ENCODE results near the gene ABHD6. TPM values are rescaled to one million over a fixed set of nuclear protein-coding genes. Genes with fewer than 3 reads are reported as not detected.
"Not testable (repeated sequence)": the region's sequence is repeated elsewhere in the genome, so short reads cannot be mapped to it uniquely, and the experiment has no call there.

Gene ABHD6
- total RNA-seq, 2 donors from 2014 or later, result 3.5 to 5.5 TPM

GRCh38 chr3:58254144-58254543 is 16.6 kb downstream of the ABHD6 start:
- ATAC-seq, result no peak
- H3K9me3 Mint-ChIP-seq, result no peaks in the 10 kb centered on the region
- no peaks in the 10 kb centered on the region for H3K36me3 Mint-ChIP-seq
- no peak overlapping the region for H3K27ac Mint-ChIP-seq
- DNase-seq (ENCODE audit: low spot score in 2 of 2), result no peak

- Mint-ChIP-seq H3K27ac (no peak overlapping the region), H3K36me3 (no peaks in the 10 kb centered on the region), H3K9me3 (no peaks in the 10 kb centered on the region)
- ATAC-seq (no peak), DNase-seq (ENCODE audit: low spot score in 2 of 2) (no peak)
Measured at GRCh38 chr3:58256061-58256460, 18.5 kb downstream of the ABHD6 start.

DNA sequence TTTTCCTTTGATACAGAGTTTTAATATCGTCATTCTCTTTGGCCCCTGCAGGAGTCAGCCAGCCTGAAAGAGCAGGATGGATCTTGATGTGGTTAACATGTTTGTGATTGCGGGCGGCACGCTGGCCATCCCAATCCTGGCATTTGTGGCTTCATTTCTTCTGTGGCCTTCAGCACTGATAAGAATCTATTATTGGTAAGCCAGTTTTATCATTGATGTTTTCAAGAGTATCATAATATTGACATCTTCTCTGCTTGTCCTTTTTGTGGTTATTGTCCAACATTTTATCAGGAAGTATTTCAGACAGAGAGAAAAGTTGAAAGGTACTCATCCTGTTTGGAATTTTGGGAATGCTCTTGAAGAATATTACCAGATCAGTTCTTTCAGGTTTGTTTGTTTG is 18.9 kb downstream of the ABHD6 start:
- Mint-ChIP-seq H3K9me3 (no peaks in the 10 kb centered on the region), H3K27ac (no peak overlapping the region), H3K36me3 (no peaks in the 10 kb centered on the region)
- DNase-seq (ENCODE audit: low spot score in 2 of 2), result no peak
- ATAC-seq, result no peak

- ATAC-seq (no peak), DNase-seq (ENCODE audit: low spot score in 2 of 2) (no peak)
- Mint-ChIP-seq H3K36me3 (no peaks in the 10 kb centered on the region), H3K27ac (peak overlapping the region in 1 of 2 donors; percentile 7), H3K9me3 (no peaks in the 10 kb centered on the region)
Measured at GRCh38 chr3:58258392-58259055, 20.9 kb downstream of the ABHD6 start.

GRCh38 chr3:58260261-58260731 is 22.7 kb downstream of the ABHD6 start:
- DNase-seq (ENCODE audit: low spot score in 2 of 2) (no peak), ATAC-seq (peak; percentile 76 to 95)
- H3K27ac Mint-ChIP-seq, result no peak overlapping the region

GRCh38 chr3:58260733-58261132 is 23.1 kb downstream of the ABHD6 start:
- Mint-ChIP-seq H3K27ac (peak overlapping the region in 1 of 2 donors; percentile 31), H3K9me3 (no peaks in the 10 kb centered on the region), H3K36me3 (no peaks in the 10 kb centered on the region)
- DNase-seq (ENCODE audit: low spot score in 2 of 2), result no peak
- ATAC-seq, result peak; percentile 35 to 46

More at GRCh38 chr3:58260261-58260731, 22.7 kb downstream of the ABHD6 start:
- H3K36me3 Mint-ChIP-seq, result no peaks in the 10 kb centered on the region
- no peaks in the 10 kb centered on the region for H3K9me3 Mint-ChIP-seq

GRCh38 chr3:58261954-58262666 is 24.5 kb downstream of the ABHD6 start:
- H3K27ac Mint-ChIP-seq, result no peak overlapping the region
- no peaks in the 10 kb centered on the region for H3K9me3 Mint-ChIP-seq
- no peak for DNase-seq (ENCODE audit: low spot score in 2 of 2)
- no peak for ATAC-seq
- H3K36me3 Mint-ChIP-seq, result no peaks in the 10 kb centered on the region

GRCh38 chr3:58266577-58266976 is 29.0 kb downstream of the ABHD6 start:
- ATAC-seq, result no peak
- Mint-ChIP-seq H3K36me3 (no peaks in the 10 kb centered on the region), H3K9me3 (no peaks in the 10 kb centered on the region), H3K27ac (no peak overlapping the region)
- no peak for DNase-seq (ENCODE audit: low spot score in 2 of 2)

DNA sequence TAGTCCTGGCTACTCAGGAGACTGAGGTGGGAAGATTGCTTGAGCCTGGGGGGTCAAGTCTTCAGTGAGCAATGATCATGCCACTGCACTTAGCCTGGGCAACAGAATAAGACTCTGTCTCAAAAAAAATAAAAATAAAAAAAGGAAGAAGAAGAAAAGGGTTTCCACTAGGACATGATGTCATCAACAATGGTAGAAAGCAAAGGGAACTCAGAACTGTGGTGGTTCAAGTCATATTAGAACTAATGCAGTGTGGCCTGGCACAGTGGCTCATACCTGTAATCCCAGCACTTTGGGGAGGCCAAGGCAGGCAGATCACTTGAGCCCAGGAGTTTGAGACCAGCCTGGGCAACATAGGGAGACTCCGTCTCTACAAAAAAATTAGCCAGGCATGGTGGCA is 30.0 kb downstream of the ABHD6 start:
- not testable (repeated sequence) for H3K36me3 Mint-ChIP-seq; H3K9me3 Mint-ChIP-seq; DNase-seq (ENCODE audit: low spot score in 2 of 2); H3K27ac Mint-ChIP-seq; ATAC-seq

DNA sequence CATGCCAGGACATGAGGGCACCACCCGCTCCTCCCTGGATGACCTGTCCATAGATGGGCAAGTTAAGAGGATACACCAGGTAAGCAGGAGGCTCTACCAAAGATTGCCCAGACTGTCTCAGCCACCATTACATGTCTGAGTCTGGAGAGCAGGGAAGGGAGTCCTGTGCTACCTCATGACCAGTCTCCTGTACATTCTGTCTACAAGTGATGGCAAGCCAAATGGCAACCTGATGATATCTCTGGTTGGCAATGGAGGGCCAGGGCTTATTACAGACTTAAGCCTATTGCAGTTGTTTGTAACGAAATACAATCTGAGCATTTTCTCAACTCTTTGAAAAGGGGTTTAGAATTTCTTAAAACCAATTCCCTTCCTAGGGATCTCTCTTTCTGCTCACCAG is 31.8 kb downstream of the ABHD6 start:
- peaks cover 0 to 4% of the 10 kb centered on the region in 2 donors for H3K36me3 Mint-ChIP-seq
- no peak for ATAC-seq
- H3K9me3 Mint-ChIP-seq, result no peaks in the 10 kb centered on the region
- H3K27ac Mint-ChIP-seq, result peak overlapping the region in 1 of 2 donors; percentile 17
- DNase-seq (ENCODE audit: low spot score in 2 of 2), result no peak

DNA sequence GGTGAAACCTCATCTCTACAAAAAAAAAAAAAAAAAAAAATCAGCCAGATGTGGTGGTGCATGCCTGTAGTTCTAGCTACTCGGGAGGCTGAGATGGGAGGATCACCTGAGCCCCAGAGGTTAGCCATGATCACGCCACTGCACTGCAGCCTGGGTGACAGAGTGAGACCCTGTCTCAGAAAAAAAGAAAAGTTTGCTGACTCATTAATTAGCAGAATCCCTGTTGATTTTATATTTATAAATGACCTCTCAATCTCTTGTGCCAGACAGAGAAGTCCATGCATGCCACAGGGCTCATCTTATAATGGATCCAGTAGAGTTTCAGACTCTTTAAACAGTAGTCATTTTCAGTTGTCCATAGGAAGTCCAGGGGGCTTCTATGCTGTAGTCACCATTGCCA is 32.9 kb downstream of the ABHD6 start:
- H3K27ac Mint-ChIP-seq, result no peak overlapping the region
- ATAC-seq, result no peak
- H3K36me3 Mint-ChIP-seq, result peaks cover 0 to 9% of the 10 kb centered on the region in 2 donors
- no peak for DNase-seq (ENCODE audit: low spot score in 2 of 2)
- no peaks in the 10 kb centered on the region for H3K9me3 Mint-ChIP-seq

GRCh38 chr3:58271901-58272501 is 34.4 kb downstream of the ABHD6 start:
- H3K9me3 Mint-ChIP-seq, result no peaks in the 10 kb centered on the region
- ATAC-seq (peak; percentile 80 to 86), DNase-seq (ENCODE audit: low spot score in 2 of 2) (no peak)
- no peak overlapping the region for H3K27ac Mint-ChIP-seq
- H3K36me3 Mint-ChIP-seq, result peaks cover 0 to 9% of the 10 kb centered on the region in 2 donors

GRCh38 chr3:58272891-58273290 is 35.3 kb downstream of the ABHD6 start:
- Mint-ChIP-seq H3K9me3 (no peaks in the 10 kb centered on the region), H3K36me3 (peaks cover 0 to 9% of the 10 kb centered on the region in 2 donors), H3K27ac (no peak overlapping the region)
- ATAC-seq (no peak), DNase-seq (ENCODE audit: low spot score in 2 of 2) (no peak)

DNA sequence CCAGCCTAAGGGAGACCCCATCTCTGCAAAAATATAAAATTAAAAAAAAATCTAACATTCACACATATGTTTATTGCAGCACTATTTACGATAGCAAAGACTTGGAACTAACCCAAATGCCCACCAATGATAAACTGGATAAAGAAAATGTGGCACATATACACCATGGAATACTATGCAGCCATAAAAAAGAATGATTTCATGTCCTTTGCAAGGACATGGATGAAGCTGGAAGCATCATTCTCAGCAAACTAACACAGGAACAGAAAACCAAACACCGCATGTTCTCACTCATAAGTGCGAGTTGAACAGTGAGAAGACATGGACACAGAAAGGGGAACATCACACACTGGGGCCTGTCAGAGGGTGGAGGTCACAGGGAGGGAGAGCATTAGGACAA is 35.8 kb downstream of the ABHD6 start:
- not testable (repeated sequence) for H3K9me3 Mint-ChIP-seq; H3K36me3 Mint-ChIP-seq; H3K27ac Mint-ChIP-seq; DNase-seq (ENCODE audit: low spot score in 2 of 2); ATAC-seq

DNA sequence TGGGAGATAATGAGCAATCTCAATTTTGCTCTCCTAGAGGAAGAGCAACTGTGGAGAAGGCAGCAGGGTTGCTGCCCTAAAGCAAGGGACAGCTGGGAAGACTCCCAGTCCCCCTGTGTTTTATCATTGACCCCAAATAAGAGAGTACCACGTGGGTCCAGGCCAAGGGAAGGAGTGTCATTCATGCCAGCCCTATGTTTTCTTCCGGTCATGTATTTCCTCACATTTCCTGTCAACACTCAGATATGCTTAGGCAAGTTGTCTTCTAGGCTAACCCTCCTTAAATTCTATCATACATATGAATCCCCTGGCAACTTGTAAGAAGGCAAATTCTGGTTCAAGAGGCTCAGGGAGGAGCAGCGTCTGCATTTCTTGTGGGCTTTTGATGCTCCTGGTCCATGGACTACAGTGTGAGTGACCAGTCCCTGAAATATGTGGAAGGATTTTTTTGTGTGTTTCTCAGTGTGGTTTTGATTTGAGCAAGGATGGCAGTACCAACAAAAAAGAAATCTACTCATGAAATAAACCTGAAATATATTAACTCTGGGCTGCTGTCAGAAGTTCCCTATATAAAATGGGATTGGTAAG is 36.5 kb downstream of the ABHD6 start:
- no peak for ATAC-seq
- H3K27ac Mint-ChIP-seq, result no peak overlapping the region
- H3K9me3 Mint-ChIP-seq, result no peaks in the 10 kb centered on the region
- DNase-seq (ENCODE audit: low spot score in 2 of 2), result no peak
- H3K36me3 Mint-ChIP-seq, result peaks cover 0 to 9% of the 10 kb centered on the region in 2 donors

GRCh38 chr3:58281069-58281468 is 43.5 kb downstream of the ABHD6 start:
- peaks cover 0 to 5% of the 10 kb centered on the region in 2 donors for H3K36me3 Mint-ChIP-seq
- no peak overlapping the region for H3K27ac Mint-ChIP-seq
- DNase-seq (ENCODE audit: low spot score in 2 of 2), result no peak
- H3K9me3 Mint-ChIP-seq, result no peaks in the 10 kb centered on the region
- no peak for ATAC-seq

DNA sequence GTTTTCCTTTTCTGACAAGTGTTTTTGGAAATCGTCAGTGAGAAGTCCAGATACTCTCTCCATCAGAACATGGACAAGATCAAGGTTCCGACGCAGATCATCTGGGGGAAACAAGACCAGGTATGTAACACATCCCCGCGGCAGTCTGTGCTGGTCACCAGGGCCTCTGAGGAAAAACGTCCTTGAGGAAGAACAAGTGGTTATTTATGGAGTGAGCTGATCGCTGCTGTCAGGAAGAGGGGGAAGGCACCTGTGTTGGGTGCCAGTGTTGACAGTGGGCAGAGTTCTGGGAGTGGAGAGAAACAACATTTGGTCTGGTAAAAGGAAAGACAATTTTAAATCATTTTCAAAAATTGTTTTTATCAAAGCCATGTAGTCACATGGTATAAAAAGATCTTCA is 47.7 kb downstream of the ABHD6 start:
- DNase-seq (ENCODE audit: low spot score in 2 of 2) (no peak), ATAC-seq (no peak)
- Mint-ChIP-seq H3K36me3 (peaks cover 0 to 5% of the 10 kb centered on the region in 2 donors), H3K27ac (peak overlapping the region in 1 of 2 donors; percentile 83), H3K9me3 (no peaks in the 10 kb centered on the region)

All from activated naive CD4-positive, alpha-beta T cell treated with anti-CD3 and anti-CD28 coated beads, Interleukin-2, amount 50 U/mL, for 72 hours (primary cell).